ENCODE data around the gene ZDHHC15. TPM values are rescaled to one million over a fixed set of nuclear protein-coding genes. Genes with fewer than 3 reads are reported as not detected.

ZDHHC15 gene
- total and polyA plus RNA-seq, 2 of the 8 experiments (the other 6 are each of a cell fraction or from before 2014, with no cell fraction given): 1.7 to 3.5 TPM

GRCh38 chrX:75546724-75547511 lies 24.1 kb upstream of the ZDHHC15 start (continued):
- TF ChIP-seq CTCF (IDR thresholded peaks at IDR 0.05; ENCODE audit: control extremely low read depth in 1 of 3, insufficient read depth in 1 of 3, low read depth in 1 of 3, low read length in 3 of 3): no peak
- TF ChIP-seq SUZ12 (IDR thresholded peaks at IDR 0.05; ENCODE audit: low read length): no peak

Measured in H1 (cell line).